GM19467 (cell line): Measurements from ENCODE around the gene ABTB2.

Source experiments
- ATAC-seq: cut with Tn5 transposase; IDR thresholded peaks from one replicate; pipeline ENCODE4 v1.9.1; 2021; ENCODE audit warnings: mild to moderate bottlenecking, moderate library complexity; ENCODE audit not compliant: unreplicated experiment

ABTB2 gene

GRCh38 chr11:34296412-34296811 is 61.4 kb downstream of the ABTB2 start:
- no peak for ATAC-seq

GRCh38 chr11:34292546-34292945 is 65.3 kb downstream of the ABTB2 start:
- no peak for ATAC-seq

GRCh38 chr11:34292111-34292510 is 65.7 kb downstream of the ABTB2 start:
- ATAC-seq: no peak

GRCh38 chr11:34290926-34291325 is 66.9 kb downstream of the ABTB2 start:
- ATAC-seq: no peak

- no peak for ATAC-seq
These were observed 69.3 kb downstream of the ABTB2 start for GRCh38 chr11:34288492-34288891.

- no peak for ATAC-seq
These were observed 72.9 kb downstream of the ABTB2 start for GRCh38 chr11:34284811-34285481.

GRCh38 chr11:34284156-34284555 is 73.7 kb downstream of the ABTB2 start:
- no peak for ATAC-seq

GRCh38 chr11:34280945-34281872 is 76.6 kb downstream of the ABTB2 start:
- no peak for ATAC-seq

GRCh38 chr11:34278693-34279297 is 79.0 kb downstream of the ABTB2 start:
- no peak for ATAC-seq

GRCh38 chr11:34278175-34278574 is 79.6 kb downstream of the ABTB2 start:
- ATAC-seq: no peak

GRCh38 chr11:34277171-34277570 is 80.6 kb downstream of the ABTB2 start:
- no peak for ATAC-seq

- ATAC-seq: no peak
These were observed 81.4 kb downstream of the ABTB2 start for GRCh38 chr11:34276352-34276864.

- no peak for ATAC-seq
These were observed 82.3 kb downstream of the ABTB2 start for GRCh38 chr11:34275486-34275885.

GRCh38 chr11:34274712-34275398 is 83.0 kb downstream of the ABTB2 start:
- ATAC-seq: no peak

- ATAC-seq: no peak
These were observed 84.7 kb downstream of the ABTB2 start for GRCh38 chr11:34273099-34273498.

- no peak for ATAC-seq
These were observed 86.1 kb downstream of the ABTB2 start for GRCh38 chr11:34271727-34272126.

GRCh38 chr11:34270711-34271110 is 87.1 kb downstream of the ABTB2 start:
- ATAC-seq: no peak

GRCh38 chr11:34269694-34270245 is 88.0 kb downstream of the ABTB2 start:
- no peak for ATAC-seq

GRCh38 chr11:34268906-34269430 is 88.8 kb downstream of the ABTB2 start:
- ATAC-seq: no peak

- no peak for ATAC-seq
These were observed 90.4 kb downstream of the ABTB2 start for GRCh38 chr11:34267417-34267816.
